ENCODE data around the gene CNPY1.

CNPY1 gene

GRCh38 chr7:155543926-155544325 lies 2.4 kb downstream of the CNPY1 start:
- DNase-seq (ENCODE audit: low read depth) = no peak
- H3K4me3 ChIP-seq (ENCODE audit: low read depth, low read length) = no peak overlapping the region
- TF ChIP-seq, protein P1, sequence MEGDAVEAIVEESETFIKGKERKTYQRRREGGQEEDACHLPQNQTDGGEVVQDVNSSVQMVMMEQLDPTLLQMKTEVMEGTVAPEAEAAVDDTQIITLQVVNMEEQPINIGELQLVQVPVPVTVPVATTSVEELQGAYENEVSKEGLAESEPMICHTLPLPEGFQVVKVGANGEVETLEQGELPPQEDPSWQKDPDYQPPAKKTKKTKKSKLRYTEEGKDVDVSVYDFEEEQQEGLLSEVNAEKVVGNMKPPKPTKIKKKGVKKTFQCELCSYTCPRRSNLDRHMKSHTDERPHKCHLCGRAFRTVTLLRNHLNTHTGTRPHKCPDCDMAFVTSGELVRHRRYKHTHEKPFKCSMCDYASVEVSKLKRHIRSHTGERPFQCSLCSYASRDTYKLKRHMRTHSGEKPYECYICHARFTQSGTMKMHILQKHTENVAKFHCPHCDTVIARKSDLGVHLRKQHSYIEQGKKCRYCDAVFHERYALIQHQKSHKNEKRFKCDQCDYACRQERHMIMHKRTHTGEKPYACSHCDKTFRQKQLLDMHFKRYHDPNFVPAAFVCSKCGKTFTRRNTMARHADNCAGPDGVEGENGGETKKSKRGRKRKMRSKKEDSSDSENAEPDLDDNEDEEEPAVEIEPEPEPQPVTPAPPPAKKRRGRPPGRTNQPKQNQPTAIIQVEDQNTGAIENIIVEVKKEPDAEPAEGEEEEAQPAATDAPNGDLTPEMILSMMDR (IDR thresholded peaks at IDR 0.05; ENCODE audit: low read depth, low read length, missing control alignments) = no peak

DNA sequence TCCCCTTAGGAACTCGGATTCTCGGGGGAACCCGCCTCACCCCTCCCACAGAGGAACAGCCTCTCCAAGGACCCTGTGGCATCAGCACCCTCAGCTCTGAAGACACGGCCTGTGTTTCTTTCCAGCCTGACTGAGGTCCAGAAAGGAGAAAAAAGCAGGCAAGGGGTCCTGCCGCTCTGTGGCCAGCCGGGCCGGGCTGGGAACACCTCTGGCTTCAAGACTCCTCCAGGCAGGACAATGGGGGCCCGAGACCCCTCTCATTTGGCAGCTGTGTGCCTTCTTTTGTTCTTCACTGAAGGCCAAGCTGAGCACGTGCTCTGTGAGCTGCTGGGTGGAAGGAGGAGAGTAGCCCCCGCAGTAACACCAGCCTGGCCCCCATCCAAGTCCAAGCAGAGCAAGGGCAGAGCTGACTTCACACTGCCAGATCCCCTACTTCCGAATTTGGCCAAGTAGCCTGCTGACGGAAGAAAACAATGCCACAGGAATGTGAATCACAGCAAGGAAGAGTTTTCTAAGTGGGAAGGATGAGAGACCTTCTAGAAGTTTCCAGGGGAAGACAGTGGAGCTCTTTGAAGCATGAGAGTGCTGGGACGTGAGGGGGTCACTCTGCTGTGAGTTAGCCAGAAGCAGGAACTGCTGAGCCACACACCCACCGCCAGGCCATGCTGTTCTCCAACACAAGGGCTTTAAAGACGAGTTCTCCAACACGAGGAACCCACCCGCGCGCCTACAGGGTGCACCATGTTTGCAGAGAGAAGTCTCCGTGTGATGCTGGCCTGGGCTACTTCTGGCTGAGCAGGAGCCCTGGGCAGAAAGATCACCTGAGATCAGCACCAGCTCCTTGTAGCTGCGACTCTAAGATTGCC lies 3.1 kb downstream of the CNPY1 start:
- TF ChIP-seq, protein P1 (IDR thresholded peaks at IDR 0.05; ENCODE audit: low read depth, low read length, missing control alignments) = no peak
- H3K4me3 ChIP-seq (ENCODE audit: low read depth, low read length) = no peak overlapping the region
- DNase-seq (ENCODE audit: low read depth) = no peak

DNA sequence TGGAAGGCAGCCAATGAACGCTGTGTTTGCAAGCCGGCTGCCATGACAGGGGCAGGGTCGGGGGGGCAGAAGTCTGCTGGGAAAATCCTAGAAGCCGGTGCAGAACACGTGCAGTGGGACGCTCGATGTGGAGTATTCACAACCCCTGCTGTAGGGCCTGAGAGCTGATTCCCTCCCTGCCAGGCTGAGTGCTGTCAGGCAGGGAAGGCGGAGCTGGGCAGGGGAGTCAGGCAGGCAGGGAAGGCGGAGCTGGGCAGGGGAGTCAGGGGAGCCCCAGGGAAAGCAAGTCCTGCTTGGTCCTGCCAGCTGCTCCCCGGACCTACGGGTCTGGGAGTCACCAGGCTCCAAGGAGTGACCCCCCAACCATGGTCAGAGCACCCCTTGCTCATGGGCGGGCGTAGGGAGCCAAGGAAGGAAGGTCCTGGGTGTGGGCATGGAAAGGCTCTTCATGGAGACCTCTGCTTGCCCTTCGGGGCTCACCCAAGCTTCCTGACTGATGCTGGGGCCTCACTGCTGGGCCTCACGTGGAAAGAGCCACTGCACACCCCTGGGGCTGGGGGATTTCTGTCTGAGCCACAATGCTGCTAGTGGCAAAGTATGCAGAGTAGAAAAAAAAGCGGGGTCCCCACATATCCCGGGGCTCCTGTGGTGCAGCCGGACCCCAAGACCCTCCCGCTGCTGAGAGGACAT lies 4.2 kb downstream of the CNPY1 start:
- TF ChIP-seq, protein P1 (IDR thresholded peaks at IDR 0.05; ENCODE audit: low read depth, low read length, missing control alignments) = no peak
- no peak overlapping the region for H3K4me3 ChIP-seq (ENCODE audit: low read depth, low read length)
- no peak for DNase-seq (ENCODE audit: low read depth)

GRCh38 chr7:155540553-155540952 lies 5.8 kb downstream of the CNPY1 start:
- H3K4me3 ChIP-seq (ENCODE audit: low read depth, low read length) = no peak overlapping the region
- no peak for DNase-seq (ENCODE audit: low read depth)
- TF ChIP-seq, protein P1 (IDR thresholded peaks at IDR 0.05; ENCODE audit: low read depth, low read length, missing control alignments) = no peak

DNA sequence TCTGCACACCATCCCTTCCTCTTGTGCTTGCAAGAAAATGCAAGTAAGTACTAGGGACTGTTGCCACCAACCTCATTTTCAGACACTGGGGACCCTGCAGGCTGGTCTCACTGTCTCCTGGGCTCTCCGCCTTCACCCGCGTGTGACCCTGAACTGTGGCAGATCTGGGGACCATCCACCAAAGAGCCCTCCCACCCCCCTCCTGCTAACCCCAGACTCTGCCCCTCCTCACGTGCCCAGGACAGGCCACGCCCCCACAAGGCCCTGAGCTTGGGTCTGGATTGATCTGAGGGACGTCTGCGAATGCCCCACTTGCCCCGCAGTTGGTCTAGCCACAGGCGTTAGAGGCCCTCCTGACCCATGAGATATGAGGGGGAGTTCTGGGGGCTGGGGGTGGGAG lies 8.1 kb downstream of the CNPY1 start:
- DNase-seq (ENCODE audit: low read depth) = no peak

DNA sequence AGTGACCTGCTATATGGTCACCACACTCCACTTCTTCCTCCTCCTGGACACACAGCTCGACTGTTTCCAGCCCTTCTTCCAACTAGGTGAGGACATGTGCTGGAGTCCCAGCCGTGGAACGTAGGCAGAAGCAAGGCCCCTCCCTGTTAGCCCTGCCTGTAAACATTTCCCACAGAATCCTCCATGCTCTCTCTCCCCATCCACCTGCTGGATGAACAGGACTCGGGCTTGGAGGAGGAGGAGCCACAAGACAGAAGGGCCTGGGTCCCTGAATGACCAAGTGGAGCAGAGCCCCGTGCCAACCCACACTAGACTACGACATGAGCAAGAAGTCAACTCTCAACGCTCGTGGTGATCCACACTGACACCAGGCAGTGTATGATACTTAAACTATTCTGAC lies 9.9 kb downstream of the CNPY1 start:
- no peak for DNase-seq (ENCODE audit: low read depth)
- TF ChIP-seq, protein P1 (IDR thresholded peaks at IDR 0.05; ENCODE audit: low read depth, low read length, missing control alignments) = no peak
- H3K4me3 ChIP-seq (ENCODE audit: low read depth, low read length) = no peak overlapping the region

More for the DNA sequence above, 8.1 kb downstream of the CNPY1 start:
- TF ChIP-seq, protein P1 (IDR thresholded peaks at IDR 0.05; ENCODE audit: low read depth, low read length, missing control alignments) = no peak
- no peak overlapping the region for H3K4me3 ChIP-seq (ENCODE audit: low read depth, low read length)
